GM12878 (cell line): Measurements from ENCODE around the gene HECTD2. TPM values are rescaled to one million over a fixed set of nuclear protein-coding genes. Genes with fewer than 3 reads are reported as not detected.

Experiments used
- ATAC-seq: fragments of 200-7000 bp; cut with Tn5 transposase; 3 replicates; pipeline ENCODE4 v1.9.1; 2020; ENCODE audit warnings: mild to moderate bottlenecking, moderate library complexity
- BruUV-seq: library from RNA; stranded (reverse); fragments of 400-500 nt; replicated peaks from 2 replicates; lab custom pipeline; 2021; lab: Mats Ljungman, UMichigan
- CTCF ChIA-PET: fragments of 300-600 bp; sonication (Branson Sonifier 250); formaldehyde crosslinking; extraction: SDS; loops from one replicate; lab custom pipeline; 2021; ENCODE audit warnings: inconsistent platforms; lab: Yijun Ruan, JAX
- POLR2A ChIA-PET: fragments of 350-600 bp; formaldehyde crosslinking; extraction: SDS; loops from one replicate; lab custom pipeline; 2021; ENCODE audit warnings: inconsistent platforms; lab: Charles Lee
- RAD21 ChIA-PET: fragments of 300-600 bp; sonication (Branson Sonifier 250); formaldehyde crosslinking; loops from one replicate; lab custom pipeline; 2023; ENCODE audit warnings: antibody characterized with exemption; ENCODE audit not compliant: unreplicated experiment; lab: Charles Lee
- SMC1A ChIA-PET: fragments of 300-600 bp; sonication (Branson Sonifier 250); formaldehyde crosslinking; loops from one replicate; lab custom pipeline; 2023; ENCODE audit not compliant: unreplicated experiment, uncharacterized antibody; lab: Charles Lee
- DNase-seq: peaks from one replicate; pipeline ENCODE4 v3.0.0-alpha.2; 2011; ENCODE audit warnings: low read depth, low spot score
- FAIRE-seq: peaks from 3 replicates; lab custom pipeline; 2011; peaks lifted over from hg19 to GRCh38; lab: Jason Lieb, UNC
- H2AFZ ChIP-seq: 2 replicates; pipeline ENCODE4 v1.6.0; 2011; ENCODE audit warnings: low read depth, low read length, control low read depth; ENCODE audit not compliant: control insufficient read depth
- H3K27ac ChIP-seq: 2 replicates; pipeline ENCODE4 v1.5.1; 2011; ENCODE audit warnings: control low read depth; ENCODE audit not compliant: control insufficient read depth, insufficient read depth
- H3K27me3 ChIP-seq, 2 experiments: replicated peaks in 1 of 2; 2 replicates each; pipeline versions ENCODE4 v1.6.0 to v1.6.1; 2011; ENCODE audit warnings: low read length in 1 of 2; ENCODE audit not compliant: control insufficient read depth in 2 of 2, insufficient read depth in 2 of 2
- H3K36me3 ChIP-seq, 2 experiments: 2 replicates each; pipeline ENCODE4 v1.5.1; 2011; ENCODE audit warnings: low read length in 1 of 2; ENCODE audit not compliant: control insufficient read depth in 2 of 2, insufficient read depth in 2 of 2
- H3K4me1 ChIP-seq: 2 replicates; pipeline ENCODE4 v1.6.1; 2011; ENCODE audit warnings: mild to moderate bottlenecking, low read length, moderate library complexity, mixed read lengths; ENCODE audit not compliant: control insufficient read depth, insufficient read depth
- H3K4me2 ChIP-seq: 2 replicates; pipeline ENCODE4 v1.6.0; 2011; ENCODE audit warnings: control low read depth; ENCODE audit not compliant: control insufficient read depth, insufficient read depth
- H3K4me3 ChIP-seq: fragments of 200-600 bp; sonication (generic); 2 replicates; pipeline ENCODE4 v1.5.1; 2016
- H3K79me2 ChIP-seq: 2 replicates; pipeline ENCODE4 v1.6.0; 2011; ENCODE audit warnings: low read length; ENCODE audit not compliant: control insufficient read depth, insufficient read depth
- H3K9ac ChIP-seq: 2 replicates; pipeline ENCODE4 v1.8.0; 2011; ENCODE audit warnings: low read length, control low read depth, mixed read lengths; ENCODE audit not compliant: control insufficient read depth, insufficient read depth
- H3K9me3 ChIP-seq: replicated peaks from 3 replicates; pipeline ENCODE4 v1.5.1; 2011; ENCODE audit warnings: mild to moderate bottlenecking, low read length; ENCODE audit not compliant: control insufficient read depth, insufficient read depth
- H4K20me1 ChIP-seq: 2 replicates; pipeline ENCODE4 v1.6.0; 2011; ENCODE audit not compliant: control insufficient read depth, insufficient read depth
- ATF7 ChIP-seq: fragments of 450-650 bp; IDR thresholded peaks from 2 replicates; pipeline ENCODE4 v1.6.1; 2016; ENCODE audit warnings: low read depth, mild to moderate bottlenecking
- CTCF ChIP-seq, 3 experiments: IDR thresholded peaks in 2 of 3; conservative IDR thresholded peaks in 1 of 3; 2 replicates each; pipeline ENCODE4 v1.5.1; 2011; ENCODE audit warnings: low read depth in 3 of 3, low read length in 3 of 3, mild to moderate bottlenecking in 3 of 3, control low read depth in 2 of 3, moderate library complexity in 2 of 3, inconsistent platforms in 1 of 3, mixed read lengths in 1 of 3; ENCODE audit not compliant: control insufficient read depth in 2 of 3, insufficient read depth in 1 of 3; ENCODE audit errors: extremely low read depth in 1 of 3
- IRF5 ChIP-seq: fragments of 450-650 bp; IDR thresholded peaks from 2 replicates; pipeline ENCODE4 v1.6.1; 2017; ENCODE audit warnings: borderline replicate concordance
- NFXL1 ChIP-seq: fragments of 450-650 bp; IDR thresholded peaks from 2 replicates; pipeline ENCODE4 v1.6.1; 2017; ENCODE audit warnings: antibody characterized with exemption, mild to moderate bottlenecking, borderline replicate concordance
- RELA ChIP-seq: fragments of 450-650 bp; IDR thresholded peaks from 2 replicates; pipeline ENCODE4 v1.8.0; 2014; ENCODE audit warnings: borderline replicate concordance; ENCODE audit not compliant: partially characterized antibody
- SREBF2 ChIP-seq: IDR thresholded peaks from 2 replicates; pipeline ENCODE4 v1.6.1; 2012; ENCODE audit warnings: mild to moderate bottlenecking, low read length
- WGBS: methylation state at CpG from one replicate; pipeline ENCODE4 v1.1.6; 2016; ENCODE audit warnings: low lambda C conversion rate; ENCODE audit not compliant: insufficient replicate concordance, insufficient coverage; ENCODE audit errors: missing lambda C conversion rate; 5-methylcytosine and 5-hydroxymethylcytosine counted together
- in situ Hi-C: fragments of 300-500 bp; cut with MboI; formaldehyde crosslinking; loops from 9 replicates; pipeline ENCODE4 v1.14.3; 2018; ENCODE audit warnings: mixed read lengths
- intact Hi-C: fragments of 100-400 bp; cut with micrococcal nuclease; formaldehyde crosslinking; loops from one replicate; pipeline ENCODE4 v1.14.2; 2022; ENCODE audit not compliant: unreplicated experiment
- polyA plus RNA-seq, 11 experiments: library from polyadenylated mRNA; depleted of rRNA in 4 of 11; unstranded in 6 of 11; stranded (reverse) in 5 of 11; fragments of >200 nt; fragmentation: Nextera tagmentation in 4 of 11; fragmentation: Illumina TruSeq in 1 of 11; extraction: Ambion mirVana in 4 of 11; extraction: Trizol in 1 of 11; gene quantifications; 1 replicate in 1 of 11; 2 replicates in 10 of 11; pipeline versions ENCODE4 v1.2.1 to v1.2.3, GENCODE V29; 2011 to 2016; ENCODE audit warnings: inconsistent platforms in 2 of 11, missing spikeins in 2 of 11, low read depth in 1 of 11
- total RNA-seq, 4 experiments: library from RNA; depleted of rRNA in 3 of 4; stranded (reverse); fragments of >200 nt in 3 of 4; fragmentation: Illumina TruSeq in 1 of 4; extraction: Trizol in 1 of 4; gene quantifications; 2 replicates each; pipeline versions ENCODE4 v1.2.1 to v1.2.3, GENCODE V29; 2013 to 2021

Gene HECTD2
- total and polyA plus RNA-seq, 10 of the 15 experiments (the other 5 are each of a cell fraction or from before 2014, with no cell fraction given): 0.87 to 3.0 (median 1.7) TPM

GRCh38 chr10:91552274-91553095 is 142.3 kb downstream of the HECTD2 start:
- WGBS: 58% methylated on average over 11 of the region's 11 CpGs
- ChIA-PET CTCF (interaction anchor here (0.8 to 2.7 kb wide), 3 partner anchors 57 to 254 kb away, joined by 3 to 8 read pairs (median 3); no protein-coding TSS in a partner anchor), RAD21 (interaction anchor here (0.6 to 0.9 kb wide), 2 partner anchors 83 to 639 kb away, joined by 3 read pairs; no protein-coding TSS in a partner anchor), POLR2A (no interaction called here), SMC1A (interaction anchor here (0.6 kb wide), 1 partner anchor 993 kb away, joined by 3 read pairs; no protein-coding TSS in a partner anchor)
- Histone ChIP-seq H3K4me1 (no peaks in the 10 kb centered on the region), H3K4me3 (no peak overlapping the region), H3K36me3 (no peaks in the 10 kb centered on the region), H3K27ac (no peak overlapping the region), H4K20me1 (no peaks in the 10 kb centered on the region), H2AFZ (no peak overlapping the region), H3K27me3 (no peaks in the 10 kb centered on the region), H3K9me3 (no peaks in the 10 kb centered on the region), H3K79me2 (no peaks in the 10 kb centered on the region), H3K4me2 (no peak overlapping the region), H3K9ac (no peak overlapping the region)
- no peak for FAIRE-seq
- TF ChIP-seq RELA: no peak
- no peak for TF ChIP-seq SREBF2
- peak; percentile 5 to 8 (median 6); a peak in 1 of 6 replicates for TF ChIP-seq CTCF (IDR thresholded peaks at IDR 0.05 in 2 of 3, conservative IDR thresholded peaks at IDR 0.05 in 1 of 3; ENCODE audit: control insufficient read depth in 2 of 3, extremely low read depth in 1 of 3, insufficient read depth in 1 of 3, low read depth in 3 of 3, low read length in 3 of 3)
- no TSS peak for BruUV-seq
- ATAC-seq: peak; percentile 25; the same call in 1 of the 3 replicates
- in situ Hi-C loops: no loop called here
- intact Hi-C loops: no loop called here
- DNase-seq: no peak

- ChIA-PET SMC1A (no interaction called here), RAD21 (no interaction called here), POLR2A (no interaction called here), CTCF (no interaction called here)
- TF ChIP-seq ATF7 (no peak), NFXL1 (no peak), IRF5 (no peak)
- BruUV-seq: no TSS peak
- Histone ChIP-seq H3K27me3 (no peaks in the 10 kb centered on the region), H3K4me2 (no peak overlapping the region), H3K4me3 (no peak overlapping the region), H4K20me1 (no peaks in the 10 kb centered on the region), H3K9ac (no peak overlapping the region), H3K4me1 (no peaks in the 10 kb centered on the region), H3K9me3 (no peaks in the 10 kb centered on the region), H3K27ac (no peak overlapping the region), H2AFZ (no peak overlapping the region), H3K79me2 (no peaks in the 10 kb centered on the region), H3K36me3 (no peaks in the 10 kb centered on the region)
- DNase-seq: no peak
- in situ Hi-C loops: no loop called here
- FAIRE-seq: no peak
- intact Hi-C loops: no loop called here
- ATAC-seq: no peak
Measured at GRCh38 chr10:91555455-91555854, 145.3 kb downstream of the HECTD2 start.
